H9 (cell line): ENCODE data around the gene SLC23A2. TPM values are rescaled to one million over a fixed set of nuclear protein-coding genes. Genes with fewer than 3 reads are reported as not detected.
"Not testable (repeated sequence)": the region's sequence is repeated elsewhere in the genome, so short reads cannot be mapped to it uniquely, and the experiment has no call there.

Experiments used
- DNase-seq: peaks from one replicate; pipeline ENCODE4 v3.0.0-alpha.2; 2017
- H2AFZ ChIP-seq: one replicate; pipeline ENCODE4 v1.6.1; 2013; ENCODE audit warnings: mild to moderate bottlenecking, low read length, control low read depth, moderate library complexity
- H2AK5ac ChIP-seq: 2 replicates; pipeline ENCODE4 v1.6.1; 2013; ENCODE audit warnings: low read length, control low read depth, mixed read lengths; ENCODE audit not compliant: insufficient read length
- H2BK120ac ChIP-seq: one replicate; pipeline ENCODE4 v1.6.1; 2013; ENCODE audit warnings: low read depth, mild to moderate bottlenecking, low read length, control low read depth, inconsistent platforms; ENCODE audit not compliant: poor library complexity, severe bottlenecking
- H2BK12ac ChIP-seq: 2 replicates; pipeline ENCODE4 v1.6.1; 2013; ENCODE audit warnings: low read length, control low read depth, mixed read lengths, low read depth; ENCODE audit not compliant: insufficient read length
- H2BK15ac ChIP-seq: 2 replicates; pipeline ENCODE4 v1.6.1; 2013; ENCODE audit warnings: low read depth, low read length, control low read depth
- H2BK20ac ChIP-seq: one replicate; pipeline ENCODE4 v1.6.1; 2013; ENCODE audit warnings: low read depth, mild to moderate bottlenecking, low read length, control low read depth, inconsistent platforms; ENCODE audit not compliant: poor library complexity, severe bottlenecking
- H2BK5ac ChIP-seq: 2 replicates; pipeline ENCODE4 v1.6.1; 2013; ENCODE audit warnings: low read length, control low read depth, mixed read lengths; ENCODE audit not compliant: insufficient read length
- H3K14ac ChIP-seq: 2 replicates; pipeline ENCODE4 v1.6.1; 2013; ENCODE audit warnings: low read length, control low read depth; ENCODE audit not compliant: insufficient read depth
- H3K18ac ChIP-seq: 2 replicates; pipeline ENCODE4 v1.6.1; 2013; ENCODE audit warnings: low read depth, mild to moderate bottlenecking, mixed read lengths, low read length, control low read depth; ENCODE audit not compliant: insufficient read length
- H3K23ac ChIP-seq: 2 replicates; pipeline ENCODE4 v1.6.1; 2013; ENCODE audit warnings: low read length, control low read depth, mixed read lengths, low read depth; ENCODE audit not compliant: insufficient read length
- H3K23me2 ChIP-seq: 2 replicates; pipeline ENCODE4 v1.6.1; 2013; ENCODE audit warnings: low read depth, mild to moderate bottlenecking, mixed read lengths, low read length, control low read depth; ENCODE audit not compliant: insufficient read length, poor library complexity, severe bottlenecking
- H3K27ac ChIP-seq: 2 replicates; pipeline ENCODE4 v1.5.1; 2013; ENCODE audit warnings: low read length, control low read depth, mixed read lengths, low read depth; ENCODE audit not compliant: insufficient read length
- H3K27me3 ChIP-seq: 2 replicates; pipeline ENCODE4 v1.6.1; 2013; ENCODE audit warnings: low read length, control low read depth, inconsistent platforms; ENCODE audit not compliant: insufficient read depth
- H3K4ac ChIP-seq: 2 replicates; pipeline ENCODE4 v1.6.1; 2013; ENCODE audit warnings: low read depth, mild to moderate bottlenecking, control low read depth, inconsistent platforms, low read length, moderate library complexity
- H3K4me1 ChIP-seq: 2 replicates; pipeline ENCODE4 v1.6.1; 2013; ENCODE audit warnings: low read length, control low read depth, inconsistent platforms; ENCODE audit not compliant: insufficient read depth
- H3K4me2 ChIP-seq: 2 replicates; pipeline ENCODE4 v1.6.1; 2013; ENCODE audit warnings: low read length, control low read depth, mixed read lengths; ENCODE audit not compliant: insufficient read length, insufficient read depth
- H3K56ac ChIP-seq: 2 replicates; pipeline ENCODE4 v1.6.1; 2013; ENCODE audit warnings: low read depth, mild to moderate bottlenecking, mixed read lengths, low read length, control low read depth; ENCODE audit not compliant: insufficient read length
- H3K79me1 ChIP-seq: 2 replicates; pipeline ENCODE4 v1.6.1; 2013; ENCODE audit warnings: low read depth, mild to moderate bottlenecking, moderate library complexity, low read length, control low read depth, inconsistent platforms; ENCODE audit not compliant: insufficient read depth, poor library complexity, severe bottlenecking
- H3K79me2 ChIP-seq: 2 replicates; pipeline ENCODE4 v1.6.1; 2013; ENCODE audit warnings: low read length, control low read depth, inconsistent platforms; ENCODE audit not compliant: insufficient read depth
- H3K9ac ChIP-seq: 2 replicates; pipeline ENCODE4 v1.6.1; 2013; ENCODE audit warnings: low read length, control low read depth, mixed read lengths; ENCODE audit not compliant: insufficient read length; ENCODE audit errors: extremely low read depth
- H3K9me3 ChIP-seq: one replicate; pipeline ENCODE4 v1.6.1; 2013; ENCODE audit warnings: low read depth, low read length, inconsistent platforms; ENCODE audit not compliant: control insufficient read depth
- H3T11ph ChIP-seq: one replicate; pipeline ENCODE4 v1.6.1; 2013; ENCODE audit warnings: mild to moderate bottlenecking, low read length, control low read depth, inconsistent platforms
- H4K20me1 ChIP-seq: one replicate; pipeline ENCODE4 v1.6.1; 2013; ENCODE audit not compliant: control insufficient read depth, insufficient read length, insufficient read depth
- H4K5ac ChIP-seq: 2 replicates; pipeline ENCODE4 v1.6.1; 2013; ENCODE audit warnings: low read depth, mild to moderate bottlenecking, mixed read lengths, low read length, control low read depth; ENCODE audit not compliant: insufficient read length
- H4K8ac ChIP-seq: replicated peaks from 2 replicates; pipeline ENCODE4 v1.6.1; 2013; ENCODE audit warnings: low read length, control low read depth, mixed read lengths, low read depth; ENCODE audit not compliant: insufficient read length
- H4K91ac ChIP-seq: 2 replicates; pipeline ENCODE4 v1.6.1; 2013; ENCODE audit warnings: low read depth, mild to moderate bottlenecking, moderate library complexity, mixed read lengths, low read length, control low read depth; ENCODE audit not compliant: insufficient read length
- H3K27ac Mint-ChIP-seq, 3 experiments: 2 replicates in 2 of 3; 3 replicates in 1 of 3; pipeline ENCODE4 v1.8.0; 2020 to 2021; ENCODE audit warnings: mixed read lengths in 3 of 3, mild to moderate bottlenecking in 1 of 3, moderate library complexity in 1 of 3
- H3K27me3 Mint-ChIP-seq: 2 replicates; pipeline ENCODE4 v1.8.0; 2021; ENCODE audit warnings: low read depth, mild to moderate bottlenecking, moderate library complexity, mixed read lengths
- H3K36me3 Mint-ChIP-seq, 3 experiments: 2 replicates in 2 of 3; 3 replicates in 1 of 3; pipeline ENCODE4 v1.8.0; 2020 to 2021; ENCODE audit warnings: low read depth in 3 of 3, mixed read lengths in 3 of 3; ENCODE audit not compliant: insufficient read depth in 1 of 3
- H3K4me1 Mint-ChIP-seq, 2 experiments: 2 replicates each; pipeline ENCODE4 v1.8.0; 2020; ENCODE audit warnings: mixed read lengths in 2 of 2
- H3K4me3 Mint-ChIP-seq, 2 experiments: 2 replicates in 1 of 2; 3 replicates in 1 of 2; pipeline ENCODE4 v1.8.0; 2020 to 2021; ENCODE audit warnings: mild to moderate bottlenecking in 2 of 2, mixed read lengths in 2 of 2, moderate library complexity in 1 of 2
- H3K9me3 Mint-ChIP-seq, 2 experiments: 2 replicates in 1 of 2; 3 replicates in 1 of 2; pipeline ENCODE4 v1.8.0; 2020; ENCODE audit warnings: mild to moderate bottlenecking in 2 of 2, mixed read lengths in 2 of 2, moderate library complexity in 1 of 2
- WGBS: extraction: QIAGEN DNeasy Blood & Tissue Kit; methylation state at CpG from one replicate; pipeline ENCODE4 v1.1.7; 2013; ENCODE audit warnings: missing lambda C conversion rate, low lambda C conversion rate, mixed read lengths; ENCODE audit not compliant: insufficient read length; ENCODE audit errors: extremely low coverage; 5-methylcytosine and 5-hydroxymethylcytosine counted together
- total RNA-seq: library from RNA; stranded (reverse); gene quantifications from 2 replicates; pipeline ENCODE4 v1.2.1, GENCODE V29; 2021
- TF ChIP-seq, protein P1 (sequence below): fragments of 200-600 bp; sonication (generic); conservative IDR thresholded peaks from 3 replicates; pipeline ENCODE4 v1.8.0; 2021; ENCODE audit warnings: antibody characterized with exemption, mild to moderate bottlenecking

Gene SLC23A2
- total RNA-seq, 1 experiment from 2014 or later, result 16.5 TPM

DNA sequence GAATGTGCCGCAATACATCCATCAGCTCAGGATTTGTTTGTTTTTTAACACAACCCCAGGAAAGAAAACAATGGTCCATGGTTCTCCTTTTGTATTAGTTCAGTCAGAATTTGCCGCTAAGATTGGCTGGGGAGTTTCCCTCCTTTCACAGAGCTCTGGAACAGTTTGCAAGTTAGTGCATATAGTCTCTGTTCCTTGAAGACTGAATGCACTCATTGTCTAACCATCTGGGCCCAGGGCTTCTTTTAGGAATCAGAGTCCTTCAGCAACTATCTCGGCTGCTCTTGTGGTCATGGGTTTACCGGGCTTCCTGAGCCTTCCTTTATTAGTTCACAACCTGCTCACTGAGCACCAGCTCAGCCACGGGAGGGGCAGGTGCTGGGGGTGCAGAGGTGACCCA lies 121.3 kb downstream of the SLC23A2 start:
- Histone ChIP-seq H3K4me2 (no peak overlapping the region), H3K27me3 (no peaks in the 10 kb centered on the region), H3K9me3 (no peaks in the 10 kb centered on the region), H4K91ac (no peak overlapping the region), H3K23ac (no peak overlapping the region), H3K4me1 (no peaks in the 10 kb centered on the region), H3K14ac (no peak overlapping the region), H4K8ac (no peak overlapping the region), H2AK5ac (no peak overlapping the region), H3K18ac (no peak overlapping the region), H2BK12ac (no peak overlapping the region), H2BK120ac (no peak overlapping the region), H2BK20ac (no peak overlapping the region), H3K23me2 (no peaks in the 10 kb centered on the region), H3K56ac (no peak overlapping the region), H3K4ac (no peak overlapping the region), H3K27ac (no peak overlapping the region), H3K9ac (no peak overlapping the region), H4K5ac (no peak overlapping the region), H3T11ph (no peak overlapping the region), H3K79me2 (no peaks in the 10 kb centered on the region), H2BK15ac (no peak overlapping the region), H4K20me1 (no peaks in the 10 kb centered on the region), H2AFZ (no peak overlapping the region), H3K79me1 (no peaks in the 10 kb centered on the region), H2BK5ac (no peak overlapping the region)
- DNase-seq, result no peak
- Mint-ChIP-seq H3K9me3 (no peaks in the 10 kb centered on the region), H3K36me3 (no peaks in the 10 kb centered on the region; a peak in 2 of 7 replicates), H3K4me1 (no peaks in the 10 kb centered on the region), H3K4me3 (no peak overlapping the region), H3K27me3 (no peaks in the 10 kb centered on the region), H3K27ac (no peak overlapping the region; a peak in 3 of 7 replicates)
- no CpG with 5 or more reads among the region's 5 CpGs for WGBS
- TF ChIP-seq, protein P1, sequence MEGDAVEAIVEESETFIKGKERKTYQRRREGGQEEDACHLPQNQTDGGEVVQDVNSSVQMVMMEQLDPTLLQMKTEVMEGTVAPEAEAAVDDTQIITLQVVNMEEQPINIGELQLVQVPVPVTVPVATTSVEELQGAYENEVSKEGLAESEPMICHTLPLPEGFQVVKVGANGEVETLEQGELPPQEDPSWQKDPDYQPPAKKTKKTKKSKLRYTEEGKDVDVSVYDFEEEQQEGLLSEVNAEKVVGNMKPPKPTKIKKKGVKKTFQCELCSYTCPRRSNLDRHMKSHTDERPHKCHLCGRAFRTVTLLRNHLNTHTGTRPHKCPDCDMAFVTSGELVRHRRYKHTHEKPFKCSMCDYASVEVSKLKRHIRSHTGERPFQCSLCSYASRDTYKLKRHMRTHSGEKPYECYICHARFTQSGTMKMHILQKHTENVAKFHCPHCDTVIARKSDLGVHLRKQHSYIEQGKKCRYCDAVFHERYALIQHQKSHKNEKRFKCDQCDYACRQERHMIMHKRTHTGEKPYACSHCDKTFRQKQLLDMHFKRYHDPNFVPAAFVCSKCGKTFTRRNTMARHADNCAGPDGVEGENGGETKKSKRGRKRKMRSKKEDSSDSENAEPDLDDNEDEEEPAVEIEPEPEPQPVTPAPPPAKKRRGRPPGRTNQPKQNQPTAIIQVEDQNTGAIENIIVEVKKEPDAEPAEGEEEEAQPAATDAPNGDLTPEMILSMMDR, result no peak

DNA sequence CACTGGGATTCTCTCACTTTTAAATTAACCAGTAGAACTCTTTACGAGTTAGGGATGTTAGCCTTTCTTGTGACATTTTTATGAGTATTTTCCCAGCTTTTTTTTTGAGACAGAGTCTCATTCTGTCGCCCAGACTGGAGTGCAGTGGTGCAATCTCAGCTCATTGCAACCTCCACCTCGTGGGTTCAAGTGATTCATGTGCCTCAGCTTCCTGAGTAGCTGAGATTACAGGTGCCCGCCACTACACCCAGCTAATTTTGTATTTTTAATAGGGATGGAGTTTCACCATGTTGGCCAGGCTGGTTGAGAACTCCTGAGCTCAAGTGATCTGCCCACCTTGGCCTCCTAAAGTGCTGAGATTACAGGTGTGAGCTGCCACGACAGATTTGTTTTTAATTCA lies 123.2 kb downstream of the SLC23A2 start:
- H3K27me3 Mint-ChIP-seq, H3K36me3 Mint-ChIP-seq, H2BK5ac ChIP-seq, H2AK5ac ChIP-seq, H3K4me3 Mint-ChIP-seq, H3K9ac ChIP-seq, H4K5ac ChIP-seq, H3K23ac ChIP-seq, H3K14ac ChIP-seq, H2AFZ ChIP-seq, H2BK20ac ChIP-seq, H3K56ac ChIP-seq, H4K8ac ChIP-seq, H2BK15ac ChIP-seq, H4K91ac ChIP-seq, H3T11ph ChIP-seq, H3K4me1 Mint-ChIP-seq, H3K27me3 ChIP-seq, H3K4me1 ChIP-seq, H2BK120ac ChIP-seq, H3K27ac Mint-ChIP-seq, H4K20me1 ChIP-seq, DNase-seq, H3K27ac ChIP-seq, H3K9me3 Mint-ChIP-seq, H3K4me2 ChIP-seq, H3K9me3 ChIP-seq, H2BK12ac ChIP-seq, H3K79me2 ChIP-seq, H3K18ac ChIP-seq, H3K23me2 ChIP-seq, H3K4ac ChIP-seq, H3K79me1 ChIP-seq: not testable (repeated sequence)
- WGBS, result no CpG with 5 or more reads among the region's 5 CpGs
